ENCODE measurements around the gene EMC6. TPM values are rescaled to one million over a fixed set of nuclear protein-coding genes. Genes with fewer than 3 reads are reported as not detected.

EMC6 gene
- total RNA-seq, 1 donor from 2014 or later, result 57.0 TPM

- peaks cover 2% of the 10 kb centered on the region for H3K27me3 ChIP-seq (ENCODE audit: low read depth)
- no peak overlapping the region for H3K4me3 ChIP-seq
- H3K9me3 ChIP-seq (replicated peaks), result no peaks in the 10 kb centered on the region
- H3K4me1 ChIP-seq, result no peaks in the 10 kb centered on the region
- intact Hi-C loops (cut with micrococcal nuclease), result no loop called here
- DNase-seq, result no peak
- TF ChIP-seq CTCF (IDR thresholded peaks at IDR 0.05; ENCODE audit: borderline replicate concordance), result no peak
- H3K36me3 ChIP-seq, result no peaks in the 10 kb centered on the region
- no peak overlapping the region for H3K27ac ChIP-seq (replicated peaks)
These were observed 10.4 kb downstream of the EMC6 start for GRCh38 chr17:3678821-3679530.

- TF ChIP-seq CTCF (IDR thresholded peaks at IDR 0.05; ENCODE audit: borderline replicate concordance), result no peak
- DNase-seq, result no peak
- H3K27ac ChIP-seq (replicated peaks), result no peak overlapping the region
- H3K36me3 ChIP-seq, result no peaks in the 10 kb centered on the region
- no peaks in the 10 kb centered on the region for H3K9me3 ChIP-seq (replicated peaks)
- intact Hi-C loops (cut with micrococcal nuclease), result no loop called here
- H3K27me3 ChIP-seq (ENCODE audit: low read depth), result peaks cover 9% of the 10 kb centered on the region
- no peaks in the 10 kb centered on the region for H3K4me1 ChIP-seq
- H3K4me3 ChIP-seq, result no peak overlapping the region
These were observed 11.0 kb downstream of the EMC6 start for GRCh38 chr17:3679531-3680126.

GRCh38 chr17:3681057-3681456 is 12.4 kb downstream of the EMC6 start:
- Histone ChIP-seq H3K36me3 (no peaks in the 10 kb centered on the region), H3K27ac (replicated peaks) (no peak overlapping the region), H3K4me1 (no peaks in the 10 kb centered on the region), H3K27me3 (ENCODE audit: low read depth) (peaks cover 16% of the 10 kb centered on the region), H3K9me3 (replicated peaks) (no peaks in the 10 kb centered on the region), H3K4me3 (no peak overlapping the region)
- intact Hi-C loops (cut with micrococcal nuclease), result no loop called here
- no peak for TF ChIP-seq CTCF (IDR thresholded peaks at IDR 0.05; ENCODE audit: borderline replicate concordance)
- no peak for DNase-seq

- intact Hi-C loops (cut with micrococcal nuclease), result no loop called here
- no peak for DNase-seq
These were observed 13.0 kb downstream of the EMC6 start for GRCh38 chr17:3681565-3681964.

GRCh38 chr17:3682033-3682432 is 13.4 kb downstream of the EMC6 start:
- intact Hi-C loops (cut with micrococcal nuclease), result no loop called here
- DNase-seq, result no peak
- no peak for TF ChIP-seq CTCF (IDR thresholded peaks at IDR 0.05; ENCODE audit: borderline replicate concordance)

More at GRCh38 chr17:3681565-3681964, 13.0 kb downstream of the EMC6 start:
- no peak for TF ChIP-seq CTCF (IDR thresholded peaks at IDR 0.05; ENCODE audit: borderline replicate concordance)
- H3K4me3 ChIP-seq, result no peak overlapping the region
- no peaks in the 10 kb centered on the region for H3K4me1 ChIP-seq
- peaks cover 16% of the 10 kb centered on the region for H3K27me3 ChIP-seq (ENCODE audit: low read depth)
- H3K9me3 ChIP-seq (replicated peaks), result no peaks in the 10 kb centered on the region
- H3K36me3 ChIP-seq, result no peaks in the 10 kb centered on the region
- H3K27ac ChIP-seq (replicated peaks), result no peak overlapping the region

More at GRCh38 chr17:3682033-3682432, 13.4 kb downstream of the EMC6 start:
- Histone ChIP-seq H3K4me3 (no peak overlapping the region), H3K27ac (replicated peaks) (no peak overlapping the region), H3K36me3 (no peaks in the 10 kb centered on the region), H3K27me3 (ENCODE audit: low read depth) (peaks cover 16% of the 10 kb centered on the region), H3K4me1 (no peaks in the 10 kb centered on the region), H3K9me3 (replicated peaks) (no peaks in the 10 kb centered on the region)

Measured in left ventricle myocardium inferior (tissue), 1 donor.